ENCODE results near the gene NUDT22.

GRCh38 chr11:64204080-64204440 lies 22.0 kb upstream of the NUDT22 start:
- TF ChIP-seq MYC (IDR thresholded peaks at IDR 0.05; ENCODE audit: low read depth, low read length) = no peak
- TF ChIP-seq CTCF (IDR thresholded peaks at IDR 0.05; ENCODE audit: low read depth, low read length) = no peak
- TF ChIP-seq POLR2A (IDR thresholded peaks at IDR 0.05; ENCODE audit: extremely low read depth, insufficient read length) = no peak
- TF ChIP-seq MAX (IDR thresholded peaks at IDR 0.05; ENCODE audit: low read depth, low read length) = no peak
